HG03565 (cell line): ENCODE results near the gene PNKD.
A peak's percentile ranks its signal among the peaks of the same experiment; 100 is the strongest.

Source experiments
- ATAC-seq: cut with Tn5 transposase; IDR thresholded peaks from one replicate; pipeline ENCODE4 v1.9.1; 2021; ENCODE audit warnings: mild to moderate bottlenecking, moderate library complexity; ENCODE audit not compliant: unreplicated experiment

PNKD gene

GRCh38 chr2:218334531-218334930 is 64.2 kb downstream of the PNKD start:
- no peak for ATAC-seq

GRCh38 chr2:218340656-218341055 is 70.3 kb downstream of the PNKD start:
- ATAC-seq = no peak

GRCh38 chr2:218341381-218341780 is 71.1 kb downstream of the PNKD start:
- ATAC-seq = no peak

GRCh38 chr2:218342837-218343236 is 72.5 kb downstream of the PNKD start:
- ATAC-seq = no peak

GRCh38 chr2:218343591-218343990 is 73.3 kb downstream of the PNKD start:
- no peak for ATAC-seq

GRCh38 chr2:218344090-218344754 is 73.9 kb downstream of the PNKD start:
- no peak for ATAC-seq

- no peak for ATAC-seq
Observed at GRCh38 chr2:218344755-218345417, 74.6 kb downstream of the PNKD start.

- no peak for ATAC-seq
Observed at GRCh38 chr2:218345491-218346236, 75.3 kb downstream of the PNKD start.

GRCh38 chr2:218347172-218347571 is 76.9 kb downstream of the PNKD start:
- ATAC-seq = no peak

- ATAC-seq = no peak
Observed at GRCh38 chr2:218354045-218354444, 83.7 kb downstream of the PNKD start.

- no peak for ATAC-seq
Observed at GRCh38 chr2:218354850-218355443, 84.6 kb downstream of the PNKD start.

- no peak for ATAC-seq
Observed at GRCh38 chr2:218357236-218358177, 87.2 kb downstream of the PNKD start.

GRCh38 chr2:218360453-218360852 is 90.1 kb downstream of the PNKD start:
- no peak for ATAC-seq

GRCh38 chr2:218362606-218363005 is 92.3 kb downstream of the PNKD start:
- ATAC-seq = no peak

GRCh38 chr2:218363736-218364135 is 93.4 kb downstream of the PNKD start:
- ATAC-seq = no peak

- ATAC-seq = no peak
Observed at GRCh38 chr2:218364196-218364595, 93.9 kb downstream of the PNKD start.

GRCh38 chr2:218366621-218367414 is 96.5 kb downstream of the PNKD start:
- ATAC-seq = no peak

- ATAC-seq = peak; percentile 84
Observed at GRCh38 chr2:218367415-218368149, 97.3 kb downstream of the PNKD start.

GRCh38 chr2:218368150-218368528 is 97.8 kb downstream of the PNKD start:
- no peak for ATAC-seq
